SU-DHL-6 (cell line): ENCODE data around the gene SOX6.

Experiments
- H2AFZ ChIP-seq: fragments of 200-600 bp; sonication (generic); 2 replicates; pipeline ENCODE4 v1.6.1; 2014; ENCODE audit warnings: low read depth, mild to moderate bottlenecking, moderate library complexity, mixed read lengths, antibody characterized with exemption, low read length; ENCODE audit not compliant: severe bottlenecking
- H3F3A ChIP-seq: fragments of 200-600 bp; shearing (Covaris generic); 2 replicates; pipeline ENCODE4 v1.6.0; 2016; ENCODE audit warnings: antibody characterized with exemption, mild to moderate bottlenecking; ENCODE audit not compliant: insufficient read depth
- H3K27ac ChIP-seq: fragments of 200-600 bp; sonication (generic); 2 replicates; pipeline ENCODE4 v1.5.1; 2016; ENCODE audit warnings: low read depth, mild to moderate bottlenecking, low read length, moderate library complexity, mixed read lengths
- H3K27me3 ChIP-seq: fragments of 200-600 bp; sonication (generic), shearing (Covaris generic); 2 replicates; pipeline ENCODE4 v1.6.0; 2014; ENCODE audit warnings: mild to moderate bottlenecking, low read length
- H3K36me3 ChIP-seq: fragments of 200-600 bp; sonication (generic); 2 replicates; pipeline ENCODE4 v1.6.1; 2014; ENCODE audit warnings: mild to moderate bottlenecking, low read length, mixed read lengths
- H3K4me2 ChIP-seq: fragments of 300-600, 200-600 bp; shearing (Covaris generic), sonication (generic); 2 replicates; pipeline ENCODE4 v1.6.0; 2014; ENCODE audit warnings: low read length, low read depth, mild to moderate bottlenecking; ENCODE audit not compliant: poor library complexity, severe bottlenecking
- H3K4me3 ChIP-seq: fragments of 200-600 bp; sonication (generic); 2 replicates; pipeline ENCODE4 v1.5.1; 2014; ENCODE audit warnings: antibody characterized with exemption, low read length, mild to moderate bottlenecking, mixed read lengths; ENCODE audit not compliant: insufficient read depth, poor library complexity, severe bottlenecking
- H3K79me2 ChIP-seq: fragments of 200-600 bp; sonication (generic); 2 replicates; pipeline ENCODE4 v1.6.1; 2014; ENCODE audit warnings: mild to moderate bottlenecking, low read length, moderate library complexity; ENCODE audit not compliant: insufficient read depth
- H3K9ac ChIP-seq: fragments of 200-600 bp; sonication (generic); 2 replicates; pipeline ENCODE4 v1.7.0; 2014; ENCODE audit warnings: mild to moderate bottlenecking, low read length
- H3K9me2 ChIP-seq: fragments of 200-600 bp; sonication (generic); replicated peaks from 2 replicates; pipeline ENCODE4 v1.6.1; 2014; ENCODE audit warnings: low read length; ENCODE audit not compliant: insufficient read depth
- H3K9me3 ChIP-seq: fragments of 200-600 bp; sonication (generic); 2 replicates; pipeline ENCODE4 v1.6.1; 2014; ENCODE audit warnings: low read length, mixed read lengths; ENCODE audit not compliant: insufficient read depth
- H4K20me1 ChIP-seq: fragments of 200-600 bp; sonication (generic); 2 replicates; pipeline ENCODE4 v1.6.1; 2014; ENCODE audit warnings: low read depth, mild to moderate bottlenecking, antibody characterized with exemption, low read length, moderate library complexity, mixed read lengths
- CTCF ChIP-seq: fragments of 200-600 bp; sonication (generic); IDR thresholded peaks from one replicate; pipeline ENCODE4 v1.5.1; 2017; ENCODE audit warnings: antibody characterized with exemption, mild to moderate bottlenecking, low read length, moderate library complexity; ENCODE audit not compliant: insufficient read depth, poor library complexity, severe bottlenecking
- EZH2phosphoT487 ChIP-seq: fragments of 200-600 bp; sonication (generic), shearing (Covaris generic); conservative IDR thresholded peaks from 2 replicates; pipeline ENCODE4 v1.6.1; 2018; ENCODE audit warnings: mild to moderate bottlenecking, antibody characterized with exemption, low read length, moderate library complexity, mixed read lengths

SOX6 gene

GRCh38 chr11:16363706-16364105, 7.4 kb upstream of the SOX6 start:
- Histone ChIP-seq H3K9me3 (no peaks in the 10 kb centered on the region), H3K9ac (no peak overlapping the region), H3K4me2 (no peak overlapping the region), H3K27me3 (no peaks in the 10 kb centered on the region), H3K4me3 (no peak overlapping the region), H3F3A (no peaks in the 10 kb centered on the region), H3K27ac (no peak overlapping the region), H4K20me1 (no peaks in the 10 kb centered on the region), H3K9me2 (no peaks in the 10 kb centered on the region), H2AFZ (no peak overlapping the region), H3K79me2 (no peaks in the 10 kb centered on the region), H3K36me3 (no peaks in the 10 kb centered on the region)
- TF ChIP-seq CTCF (no peak), EZH2phosphoT487 (no peak)

DNA sequence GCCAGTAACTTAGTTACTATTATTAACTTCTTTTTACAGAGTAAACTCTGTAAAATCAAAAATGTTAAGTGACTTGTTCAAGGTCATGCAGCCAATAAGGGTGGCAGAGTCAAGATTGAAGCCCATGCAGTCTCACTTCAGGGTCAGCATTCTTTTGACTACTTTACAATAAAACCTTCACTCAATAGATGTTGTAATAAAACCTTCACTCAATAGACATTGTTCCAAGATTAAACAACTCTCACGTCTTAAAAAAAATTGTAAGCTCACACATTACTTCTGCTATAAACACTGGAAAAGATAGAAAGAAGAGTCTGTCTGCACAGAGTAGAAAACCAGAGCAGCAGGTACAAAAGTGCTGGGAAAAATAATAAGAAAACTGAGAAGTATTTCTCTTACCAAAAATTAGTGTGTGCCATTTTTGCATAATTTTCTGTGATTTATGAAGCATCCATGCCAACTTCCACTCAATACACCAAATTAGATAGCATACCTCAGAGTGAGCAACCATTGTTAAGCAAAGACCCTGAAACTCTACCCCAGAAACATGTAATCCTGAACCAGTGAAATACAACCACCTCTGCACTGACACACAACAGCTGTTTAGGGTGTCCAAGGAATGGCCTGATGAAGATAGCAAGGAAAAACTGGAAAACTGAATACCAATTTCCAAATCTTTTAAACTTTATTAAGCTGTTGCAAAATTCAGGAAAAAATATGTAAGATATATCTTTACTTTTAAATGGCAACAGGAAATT, 4.9 kb upstream of the SOX6 start:
- no peak overlapping the region for H2AFZ ChIP-seq
- H3K79me2 ChIP-seq = no peaks in the 10 kb centered on the region
- no peaks in the 10 kb centered on the region for H3K36me3 ChIP-seq
- no peaks in the 10 kb centered on the region for H3K9me2 ChIP-seq
- H4K20me1 ChIP-seq = no peaks in the 10 kb centered on the region
- H3K27me3 ChIP-seq = no peaks in the 10 kb centered on the region
- no peak overlapping the region for H3K9ac ChIP-seq
- H3K27ac ChIP-seq = no peak overlapping the region
- no peak for TF ChIP-seq EZH2phosphoT487
- TF ChIP-seq CTCF = no peak
- no peaks in the 10 kb centered on the region for H3K9me3 ChIP-seq
- no peak overlapping the region for H3K4me3 ChIP-seq
- H3F3A ChIP-seq = no peaks in the 10 kb centered on the region
- no peak overlapping the region for H3K4me2 ChIP-seq

- Histone ChIP-seq H3K36me3 (no peaks in the 10 kb centered on the region), H3K79me2 (no peaks in the 10 kb centered on the region), H2AFZ (no peak overlapping the region), H3F3A (no peaks in the 10 kb centered on the region), H3K9ac (no peak overlapping the region), H3K27ac (no peak overlapping the region), H3K9me2 (no peaks in the 10 kb centered on the region), H3K27me3 (no peaks in the 10 kb centered on the region), H3K9me3 (no peaks in the 10 kb centered on the region), H3K4me3 (no peak overlapping the region), H3K4me2 (no peak overlapping the region), H4K20me1 (no peaks in the 10 kb centered on the region)
- no peak for TF ChIP-seq EZH2phosphoT487
- no peak for TF ChIP-seq CTCF
Observed at GRCh38 chr11:16359369-16359768, 3.0 kb upstream of the SOX6 start.
